HepG2 (cell line): Measurements from ENCODE around the gene PRAMEF20. TPM values are rescaled to one million over a fixed set of nuclear protein-coding genes. Genes with fewer than 3 reads are reported as not detected.

Experiments
- ATAC-seq: fragments of 200-7000 bp; cut with Tn5 transposase; 3 replicates; pipeline ENCODE4 v1.9.1; 2020; ENCODE audit warnings: mild to moderate bottlenecking, moderate library complexity
- BruUV-seq: library from RNA; stranded (reverse); fragments of 400-500 nt; replicated peaks from 2 replicates; lab custom pipeline; 2021; lab: Mats Ljungman, UMichigan
- CTCF ChIA-PET: fragments of 300-600 bp; formaldehyde crosslinking; extraction: SDS; loops from one replicate; lab custom pipeline; 2021; ENCODE audit warnings: low total read pairs, inconsistent platforms, low intra/inter-chr PET ratio; lab: Yijun Ruan, JAX
- POLR2A ChIA-PET: fragments of 350-600 bp; sonication (Branson Sonifier 250); formaldehyde crosslinking; loops from one replicate; lab custom pipeline; 2020; ENCODE audit warnings: antibody characterized with exemption, inconsistent platforms; lab: Yijun Ruan, JAX
- DNase-seq: peaks from one replicate; pipeline ENCODE4 v3.0.0-alpha.2; 2015; ENCODE audit warnings: low spot score
- FAIRE-seq: peaks from 3 replicates; lab custom pipeline; 2011; peaks lifted over from hg19 to GRCh38; lab: Jason Lieb, UNC
- H2AFZ ChIP-seq: one replicate; pipeline ENCODE4 v1.6.1; 2011; ENCODE audit warnings: low read length, inconsistent platforms
- H3K27ac ChIP-seq: fragments of 300-600 bp; 3 replicates; pipeline ENCODE4 v1.8.0; 2011; ENCODE audit warnings: mixed run types, mild to moderate bottlenecking, mixed read lengths, low read length, inconsistent platforms; ENCODE audit not compliant: insufficient read depth; ENCODE audit errors: extremely low read length
- H3K27me3 ChIP-seq, 2 experiments: fragments of 200-600 bp in 1 of 2; 2 replicates in 1 of 2; 3 replicates in 1 of 2; pipeline versions ENCODE4 v1.6.0 to v1.8.0; 2011; ENCODE audit warnings: low read length in 2 of 2, mild to moderate bottlenecking in 2 of 2, moderate library complexity in 2 of 2, inconsistent platforms in 1 of 2; ENCODE audit not compliant: insufficient read depth in 2 of 2, control insufficient read depth in 1 of 2
- H3K36me3 ChIP-seq, 2 experiments: fragments of 200-600 bp in 1 of 2; replicated peaks in 1 of 2; 2 replicates in 1 of 2; 3 replicates in 1 of 2; pipeline versions ENCODE4 v1.5.1 to v1.8.0; 2011; ENCODE audit warnings: low read length in 2 of 2, inconsistent platforms in 1 of 2; ENCODE audit not compliant: insufficient read depth in 2 of 2, control insufficient read depth in 1 of 2
- H3K4me1 ChIP-seq: 2 replicates; pipeline ENCODE4 v1.5.1; 2012; ENCODE audit warnings: low read length, inconsistent platforms; ENCODE audit not compliant: insufficient read depth
- H3K4me2 ChIP-seq: 2 replicates; pipeline ENCODE4 v1.6.0; 2011; ENCODE audit warnings: low read depth, low read length, inconsistent platforms
- H3K4me3 ChIP-seq, 3 experiments: fragments of 200-600 bp in 1 of 3; sonication (generic), shearing (Covaris generic) in 1 of 3; replicated peaks in 1 of 3; 2 replicates each; pipeline ENCODE4 v1.5.1; 2011 to 2016; ENCODE audit warnings: low read length in 3 of 3, inconsistent platforms in 2 of 3, low read depth in 2 of 3, mild to moderate bottlenecking in 2 of 3, control low read depth in 1 of 3, mixed read lengths in 1 of 3; ENCODE audit not compliant: insufficient read depth in 1 of 3
- H3K79me2 ChIP-seq: one replicate; pipeline ENCODE4 v1.6.1; 2011; ENCODE audit warnings: low read length, inconsistent platforms; ENCODE audit not compliant: insufficient read depth
- H3K9ac ChIP-seq: 2 replicates; pipeline ENCODE4 v1.6.0; 2011; ENCODE audit warnings: mild to moderate bottlenecking, low read depth, low read length, inconsistent platforms; ENCODE audit not compliant: insufficient read depth
- H3K9me3 ChIP-seq: 2 replicates; pipeline ENCODE4 v1.5.1; 2012; ENCODE audit warnings: mild to moderate bottlenecking, low read length
- H4K20me1 ChIP-seq: 2 replicates; pipeline ENCODE4 v1.6.0; 2011; ENCODE audit warnings: inconsistent platforms, mild to moderate bottlenecking, low read length, moderate library complexity; ENCODE audit not compliant: insufficient read depth
- ARID2 ChIP-seq: sonication (generic); formaldehyde crosslinking; IDR thresholded peaks from 2 replicates; pipeline ENCODE4 v1.8.1; 2022; ENCODE audit warnings: mild to moderate bottlenecking, missing genetic modification reagents, borderline replicate concordance
- IKZF4 ChIP-seq: sonication (generic); formaldehyde crosslinking; IDR thresholded peaks from 2 replicates; pipeline ENCODE4 v1.5.1; 2020; ENCODE audit warnings: borderline replicate concordance, mild to moderate bottlenecking, low read depth, missing genetic modification reagents; ENCODE audit errors: not compliant biosample characterization
- PTBP1 ChIP-seq: fragments of 200-400 bp; formaldehyde crosslinking; IDR thresholded peaks from 2 replicates; pipeline ENCODE4 v1.6.1; 2018; ENCODE audit warnings: low read length, low read depth; ENCODE audit not compliant: poor library complexity, severe bottlenecking
- RBM39 ChIP-seq: fragments of 200-400 bp; formaldehyde crosslinking; IDR thresholded peaks from one replicate; pipeline ENCODE4 v1.6.1; 2018; ENCODE audit warnings: antibody characterized with exemption, mild to moderate bottlenecking, low read depth, low read length; ENCODE audit not compliant: poor library complexity, severe bottlenecking
- SIX1 ChIP-seq: sonication (generic); formaldehyde crosslinking; IDR thresholded peaks from 2 replicates; pipeline ENCODE4 v1.4.0; 2020; ENCODE audit warnings: missing genetic modification reagents, borderline replicate concordance
- SMYD3 ChIP-seq: sonication (generic); formaldehyde crosslinking; IDR thresholded peaks from 2 replicates; pipeline ENCODE4 v1.8.1; 2023; ENCODE audit warnings: mild to moderate bottlenecking, missing genetic modification reagents
- XRCC5 ChIP-seq: fragments of 200-400 bp; formaldehyde crosslinking; optimal IDR thresholded peaks from 2 replicates; pipeline ENCODE3; 2017; ENCODE audit warnings: mild to moderate bottlenecking, low read length
- ZNF253 ChIP-seq: sonication (generic); formaldehyde crosslinking; IDR thresholded peaks from 2 replicates; pipeline ENCODE4 v1.8.0; 2022; ENCODE audit warnings: mild to moderate bottlenecking, missing genetic modification reagents, borderline replicate concordance
- ZNF598 ChIP-seq: sonication (generic); formaldehyde crosslinking; IDR thresholded peaks from 2 replicates; pipeline ENCODE4 v1.5.1; 2020; ENCODE audit warnings: mild to moderate bottlenecking, missing genetic modification reagents, borderline replicate concordance
- WGBS: methylation state at CpG from one replicate; pipeline ENCODE4 v1.1.6; 2017; ENCODE audit warnings: low lambda C conversion rate; 5-methylcytosine and 5-hydroxymethylcytosine counted together
- in situ Hi-C: cut with HindIII; loops from 2 replicates; pipeline ENCODE4 v1.10.0; 2017; ENCODE audit warnings: low pct_unique_long_range_greater_than_20kb; ENCODE audit not compliant: extremely low pct_ligation_motif_present
- intact Hi-C: fragments of 100-400 bp; cut with micrococcal nuclease; formaldehyde crosslinking; loops from one replicate; pipeline ENCODE4 v1.10.0; 2022; ENCODE audit not compliant: unreplicated experiment
- polyA plus RNA-seq, 8 experiments: library from polyadenylated mRNA; depleted of rRNA in 3 of 8; stranded (reverse) in 7 of 8; unstranded in 1 of 8; fragments of >200 nt; fragmentation: Illumina TruSeq in 4 of 8; extraction: Trizol in 4 of 8; gene quantifications; 2 replicates each; pipeline versions ENCODE4 v1.2.1 to v1.2.3, GENCODE V29; 2011 to 2016; ENCODE audit warnings: low read depth in 4 of 8, missing spikeins in 1 of 8, mixed read lengths in 1 of 8; ENCODE audit not compliant: insufficient read depth in 1 of 8
- total RNA-seq, 5 experiments: library from RNA; depleted of rRNA; stranded (reverse); fragments of >200 nt; fragmentation: Illumina TruSeq; extraction: Trizol; gene quantifications; 2 replicates each; pipeline ENCODE4 v1.2.3, GENCODE V29; 2016; ENCODE audit warnings: low read depth in 1 of 5
- TF ChIP-seq, protein P1 (sequence below): sonication (generic); formaldehyde crosslinking; IDR thresholded peaks from 2 replicates; pipeline ENCODE4 v1.4.0; 2020; ENCODE audit warnings: missing genetic modification reagents
- TF ChIP-seq, protein P2 (sequence below): IDR thresholded peaks from 2 replicates; pipeline ENCODE4 v1.6.1; 2016; ENCODE audit warnings: control low read depth

PRAMEF20 gene
- total and polyA plus RNA-seq, 2 of the 13 experiments (the other 11 are each of a cell fraction or from before 2014, with no cell fraction given), result not detected

GRCh38 chr1:13451399-13451965, 41.2 kb downstream of the PRAMEF20 start (continued):
- TF ChIP-seq, protein P1, sequence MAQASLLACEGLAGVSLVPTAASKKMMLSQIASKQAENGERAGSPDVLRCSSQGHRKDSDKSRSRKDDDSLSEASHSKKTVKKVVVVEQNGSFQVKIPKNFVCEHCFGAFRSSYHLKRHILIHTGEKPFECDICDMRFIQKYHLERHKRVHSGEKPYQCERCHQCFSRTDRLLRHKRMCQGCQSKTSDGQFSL (CRISPR knock-in tag), result no peak

DNA sequence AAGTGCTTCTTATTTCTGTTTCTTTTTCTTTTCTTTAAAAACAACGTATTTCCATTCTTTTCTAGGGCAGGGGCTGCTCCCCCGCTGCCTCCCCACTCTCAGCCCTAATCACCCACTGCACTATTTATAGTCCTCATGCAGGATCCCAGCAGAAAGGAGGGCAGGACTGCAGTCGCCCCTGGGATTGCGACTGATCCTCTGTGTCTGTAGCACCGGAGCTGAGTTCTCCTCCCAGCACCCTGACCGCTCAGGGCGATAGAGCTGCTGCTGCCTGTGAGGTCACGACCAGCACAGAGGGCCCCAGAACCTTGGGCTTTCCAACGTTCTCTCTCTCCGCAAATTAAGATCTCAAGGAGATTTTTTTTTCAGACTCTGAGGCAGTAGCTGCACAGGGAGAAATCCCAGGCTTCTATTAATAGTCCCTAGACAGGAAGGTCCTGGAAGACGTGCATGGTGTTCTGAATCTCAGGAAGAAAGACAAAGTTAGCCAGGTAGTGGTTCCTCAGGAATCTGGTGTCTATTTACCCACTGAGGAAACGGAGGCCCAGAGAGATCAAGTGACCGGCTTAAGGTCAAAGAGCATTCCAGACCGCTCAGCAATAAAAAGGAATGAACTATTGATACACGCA, 46.8 kb downstream of the PRAMEF20 start:
- Histone ChIP-seq H3K27ac (no peak overlapping the region), H3K4me2 (no peak overlapping the region), H3K36me3 (no peaks in the 10 kb centered on the region), H3K27me3 (peaks cover 1 to 4% of the 10 kb centered on the region in 2 experiments; a peak in 3 of 5 replicates), H2AFZ (no peak overlapping the region), H3K4me3 (no peak overlapping the region), H4K20me1 (no peaks in the 10 kb centered on the region), H3K79me2 (no peaks in the 10 kb centered on the region), H3K9ac (no peak overlapping the region), H3K4me1 (peaks cover 7% of the 10 kb centered on the region; the same call in 1 of the 2 replicates), H3K9me3 (no peaks in the 10 kb centered on the region)
- ChIA-PET CTCF (no interaction called here), POLR2A (no interaction called here)
- FAIRE-seq (no peak), ATAC-seq (no peak), DNase-seq (no peak)
- in situ Hi-C loops, result no loop called here
- intact Hi-C loops, result no loop called here
- TF ChIP-seq RBM39 (no peak), PTBP1 (no peak), XRCC5 (no peak), IKZF4 (CRISPR knock-in tag) (no peak), ZNF253 (CRISPR knock-in tag) (no peak), ZNF598 (CRISPR knock-in tag) (no peak), ARID2 (no peak), SMYD3 (no peak), SIX1 (no peak)
- TF ChIP-seq, protein P2, sequence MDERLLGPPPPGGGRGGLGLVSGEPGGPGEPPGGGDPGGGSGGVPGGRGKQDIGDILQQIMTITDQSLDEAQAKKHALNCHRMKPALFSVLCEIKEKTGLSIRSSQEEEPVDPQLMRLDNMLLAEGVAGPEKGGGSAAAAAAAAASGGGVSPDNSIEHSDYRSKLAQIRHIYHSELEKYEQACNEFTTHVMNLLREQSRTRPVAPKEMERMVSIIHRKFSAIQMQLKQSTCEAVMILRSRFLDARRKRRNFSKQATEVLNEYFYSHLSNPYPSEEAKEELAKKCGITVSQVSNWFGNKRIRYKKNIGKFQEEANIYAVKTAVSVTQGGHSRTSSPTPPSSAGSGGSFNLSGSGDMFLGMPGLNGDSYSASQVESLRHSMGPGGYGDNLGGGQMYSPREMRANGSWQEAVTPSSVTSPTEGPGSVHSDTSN (CRISPR knock-in tag), result no peak
- no TSS peak for BruUV-seq
- 10% methylated on average over 15 of the region's 15 CpGs for WGBS
